ENCODE measurements around the gene SLC9B1.

GRCh38 chr4:103050736-103051436, 31.4 kb upstream of the SLC9B1 start:
- TF ChIP-seq POLR2A (IDR thresholded peaks at IDR 0.05) = no peak
- no peak for TF ChIP-seq CTCF (IDR thresholded peaks at IDR 0.05)

All from body of pancreas (tissue), 4 donors.